NCI-H2227 treated with DMSO at 0.1 percent for 48 hours (cell line): ENCODE results near the gene RHCE.
A peak's percentile ranks its signal among the peaks of the same experiment; 100 is the strongest.
"Not testable (repeated sequence)": the region's sequence is repeated elsewhere in the genome, so short reads cannot be mapped to it uniquely, and the experiment has no call there.

ENCODE experiments used
- DNase-seq: peaks from one replicate; lab custom pipeline; 2025; lab: John Stamatoyannopoulos, UW

Gene RHCE

DNA sequence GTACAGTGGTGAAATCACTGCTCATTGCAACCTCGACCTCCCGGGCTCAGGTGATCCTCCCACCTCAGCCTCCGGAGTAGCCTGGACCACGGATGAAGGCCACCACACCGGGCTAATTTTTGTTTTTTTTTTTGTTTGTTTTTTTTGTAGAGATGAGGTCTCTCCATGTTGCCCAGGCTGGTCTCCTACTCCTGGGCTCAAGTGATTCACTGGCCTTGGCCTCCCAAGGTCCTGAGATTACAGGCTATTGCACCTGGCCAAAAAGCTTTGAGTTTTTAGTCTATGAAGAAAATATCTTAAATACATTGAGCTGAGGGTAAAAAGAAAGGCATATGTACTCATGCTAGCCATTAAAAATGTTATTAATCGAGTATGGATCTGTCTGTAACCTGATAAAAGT is 78.9 kb downstream of the RHCE start:
- DNase-seq: no peak

DNA sequence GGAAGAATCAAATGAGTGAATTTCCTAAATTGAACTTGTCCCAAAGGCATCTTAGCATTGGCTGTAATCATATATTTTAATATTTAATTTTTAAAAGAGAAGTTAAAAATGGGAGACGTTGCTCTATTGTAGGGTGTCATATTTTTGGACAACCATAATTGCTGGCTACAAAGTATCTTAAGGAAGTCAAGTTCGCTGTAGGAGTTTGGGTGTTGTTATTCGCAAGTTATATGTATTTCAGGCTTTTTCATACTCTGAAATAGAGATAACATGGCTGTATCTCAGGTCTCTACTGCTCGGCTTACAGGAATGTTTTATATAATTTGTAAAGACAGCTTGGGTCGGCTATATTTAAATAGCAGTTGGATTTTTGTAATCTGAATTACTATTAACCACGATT is 81.6 kb downstream of the RHCE start:
- DNase-seq: no peak

DNA sequence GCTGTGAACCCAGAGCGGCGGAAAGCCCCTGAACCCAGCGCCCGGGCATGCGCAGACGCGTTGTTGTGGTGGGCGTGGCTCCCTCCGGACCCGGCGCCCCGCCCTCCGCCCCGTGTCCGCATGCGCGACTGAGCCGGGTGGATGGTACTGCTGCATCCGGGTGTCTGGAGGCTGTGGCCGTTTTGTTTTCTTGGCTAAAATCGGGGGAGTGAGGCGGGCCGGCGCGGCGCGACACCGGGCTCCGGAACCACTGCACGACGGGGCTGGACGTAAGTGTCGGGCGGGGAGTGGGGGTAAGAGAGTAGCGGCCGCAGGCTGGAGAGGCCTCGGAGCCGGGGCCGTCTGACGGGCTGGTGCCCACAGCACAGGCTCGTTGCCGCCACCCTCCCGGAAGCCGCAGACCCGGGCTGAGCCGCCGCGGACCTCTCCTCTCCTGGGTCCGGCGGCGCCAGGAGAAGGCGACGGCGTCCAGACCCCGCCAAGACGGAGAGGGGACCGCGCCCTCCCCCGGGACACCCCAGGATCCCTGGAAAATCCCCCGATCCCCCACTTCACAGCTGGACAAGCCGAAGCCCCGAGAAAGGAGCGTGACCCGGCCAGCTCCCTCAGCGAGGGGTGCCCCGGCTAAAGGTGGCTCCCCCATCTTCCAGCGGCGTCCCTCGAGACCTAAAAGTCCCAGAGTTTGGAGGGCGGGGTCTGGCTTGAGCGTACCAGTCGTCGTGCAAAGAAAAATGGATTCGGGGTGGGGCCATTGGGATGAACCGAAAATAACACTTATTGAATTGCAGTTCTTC is 82.2 kb downstream of the RHCE start, which contains the start of gene TMEM50A:
Gene TMEM50A (plus strand): TSS at position 147 of the 794 bp plus-strand sequence. CDS start 2,153 bp downstream, outside the sequence.
- DNase-seq: peak; percentile 80

DNA sequence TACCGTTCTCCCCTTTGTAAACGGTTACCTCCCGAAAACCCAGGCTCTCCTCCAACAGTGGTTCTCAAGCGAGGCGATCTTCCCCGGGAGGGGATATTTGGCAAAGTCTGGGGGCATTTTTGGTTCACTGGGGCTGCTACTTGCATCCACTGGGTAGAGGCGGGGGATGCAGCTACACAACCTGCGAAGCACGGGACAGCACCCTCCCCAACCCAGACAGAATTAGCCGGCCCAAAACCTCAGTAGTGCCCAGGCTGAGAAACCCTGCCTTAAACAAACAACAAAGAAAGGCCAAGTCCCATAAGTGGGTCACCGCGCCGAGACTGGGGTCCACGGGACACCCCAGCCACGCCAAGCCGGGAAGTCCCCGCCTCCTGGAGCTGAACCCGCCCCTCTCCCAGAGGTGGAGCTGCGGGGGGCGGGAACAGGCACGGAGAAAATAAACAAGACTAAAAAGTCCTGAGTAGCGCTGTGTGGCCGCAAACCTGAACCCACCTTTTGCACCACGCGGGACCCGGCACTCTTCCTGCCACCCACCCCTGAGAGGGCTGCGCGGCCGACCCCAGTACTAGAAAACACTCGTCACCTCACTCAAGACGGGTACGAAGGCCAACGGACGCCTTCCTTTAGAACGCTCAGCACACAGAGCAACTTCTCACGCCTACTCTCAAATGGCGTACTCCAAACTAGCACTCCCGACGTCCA is 83.0 kb downstream of the RHCE start:
- DNase-seq: not testable (repeated sequence)

DNA sequence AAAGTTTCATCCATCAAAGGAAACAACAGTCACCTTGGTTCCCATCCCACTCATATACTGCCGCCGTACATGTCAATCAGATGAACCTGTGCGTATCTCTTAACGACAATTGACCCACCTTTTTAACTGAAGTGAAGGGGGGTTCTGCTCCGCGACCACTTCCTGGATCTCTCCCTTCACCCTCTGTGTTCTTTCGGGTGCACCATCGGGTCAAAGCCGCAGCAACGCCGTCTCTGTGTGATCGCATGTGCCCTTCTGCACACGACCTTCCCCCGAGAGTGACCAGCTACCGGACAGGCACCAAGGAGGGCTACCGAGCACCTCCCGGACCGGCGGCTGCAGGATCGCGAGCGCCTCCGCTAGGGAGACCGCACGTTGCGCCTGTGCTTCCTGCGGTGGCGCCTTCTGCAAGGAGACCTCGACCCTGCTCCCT is 83.7 kb downstream of the RHCE start:
- not testable (repeated sequence) for DNase-seq

DNA sequence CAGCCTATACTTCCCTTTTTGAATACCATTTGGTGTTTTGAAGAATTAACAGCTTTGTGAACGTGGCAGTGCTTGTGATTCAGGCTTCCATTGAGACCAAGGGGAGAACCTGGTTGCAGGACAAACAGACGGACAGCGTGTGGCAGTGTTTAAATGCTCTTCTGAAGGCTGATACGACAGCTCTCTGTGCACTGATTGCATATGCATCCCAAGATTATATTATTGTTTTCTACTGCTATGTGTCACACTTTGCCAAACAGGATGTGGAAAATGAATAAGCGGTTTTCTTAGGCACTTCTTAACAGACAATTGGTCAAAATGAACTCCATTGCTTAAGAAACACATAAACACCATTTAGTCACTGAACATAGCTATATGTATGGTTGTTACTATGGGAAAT is 90.7 kb downstream of the RHCE start:
- DNase-seq: not testable (repeated sequence)

DNA sequence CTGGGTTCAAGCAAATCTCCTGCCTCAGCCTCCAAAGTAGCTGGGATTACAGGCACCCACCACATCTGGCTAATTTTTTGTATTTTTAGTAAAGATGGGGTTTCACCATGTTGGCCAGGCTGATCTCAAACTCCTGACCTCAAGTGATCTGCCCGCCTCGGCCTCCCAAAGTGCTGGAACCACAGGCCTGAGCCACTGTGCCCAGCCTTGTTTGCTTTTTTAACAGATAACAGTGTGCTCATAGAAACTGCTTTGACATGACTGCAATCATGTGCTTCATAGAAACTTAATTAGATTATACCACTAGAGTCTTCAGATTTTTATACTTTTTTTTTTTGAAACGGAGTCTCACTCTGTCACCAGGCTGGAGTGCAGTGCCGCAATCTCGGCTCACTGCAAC is 91.3 kb downstream of the RHCE start:
- DNase-seq: not testable (repeated sequence)

DNA sequence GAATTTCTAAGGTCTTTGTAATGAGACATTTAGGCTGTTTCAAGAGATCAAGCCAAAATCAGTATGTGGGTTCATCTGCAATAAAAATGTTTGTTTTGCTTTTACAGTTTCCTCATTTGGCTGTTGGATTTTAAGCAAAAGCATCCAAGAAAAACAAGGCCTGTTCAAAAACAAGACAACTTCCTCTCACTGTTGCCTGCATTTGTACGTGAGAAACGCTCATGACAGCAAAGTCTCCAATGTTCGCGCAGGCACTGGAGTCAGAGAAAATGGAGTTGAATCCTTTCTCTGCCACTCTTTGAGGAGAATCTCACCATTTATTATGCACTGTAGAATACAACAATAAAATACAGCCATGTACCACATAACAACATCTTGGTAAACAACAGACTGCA is 91.8 kb downstream of the RHCE start:
- DNase-seq: not testable (repeated sequence)

DNA sequence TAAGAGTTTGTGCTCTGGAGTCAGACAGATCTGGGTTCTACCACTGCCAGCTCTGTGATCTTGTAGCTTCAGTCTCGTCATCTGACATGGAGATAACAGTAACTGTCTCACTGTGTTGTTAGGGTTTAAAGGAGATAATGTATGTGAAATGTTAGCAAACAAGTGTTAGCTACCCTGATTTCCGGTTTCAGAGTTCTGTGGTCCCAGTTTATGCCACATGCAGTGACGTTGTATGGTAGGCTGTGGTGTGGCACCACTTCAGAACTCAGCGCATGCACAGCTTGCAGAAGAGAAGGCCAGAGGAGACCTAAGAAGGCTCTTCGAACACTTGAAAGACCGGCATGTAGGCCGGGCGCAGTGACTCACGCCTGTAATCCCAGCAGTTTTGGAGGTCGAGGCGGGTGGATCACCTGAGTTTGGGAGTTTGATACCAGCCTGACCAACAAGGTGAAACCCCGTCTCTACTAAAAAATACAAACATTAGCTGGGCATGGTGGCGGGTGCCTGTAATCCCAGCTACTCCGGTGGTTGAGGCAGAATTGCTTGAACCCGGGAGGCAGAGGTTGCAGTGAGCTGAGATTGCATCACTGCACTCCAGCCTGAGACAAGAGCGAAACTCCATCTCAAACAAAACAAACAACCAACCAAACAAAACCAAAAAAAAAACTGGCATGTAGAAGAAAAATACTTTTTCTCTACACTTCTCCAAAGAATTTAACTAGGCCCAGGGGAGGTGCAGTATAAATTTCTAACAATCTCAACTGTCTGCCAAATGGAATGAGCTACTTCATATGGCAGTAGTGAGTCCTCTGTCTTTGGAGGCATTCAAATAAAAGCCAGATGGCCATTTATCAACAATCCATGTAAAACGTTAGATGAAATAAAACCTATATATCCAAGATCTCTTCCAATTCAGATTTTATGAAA is 92.5 kb downstream of the RHCE start:
- DNase-seq: not testable (repeated sequence)

DNA sequence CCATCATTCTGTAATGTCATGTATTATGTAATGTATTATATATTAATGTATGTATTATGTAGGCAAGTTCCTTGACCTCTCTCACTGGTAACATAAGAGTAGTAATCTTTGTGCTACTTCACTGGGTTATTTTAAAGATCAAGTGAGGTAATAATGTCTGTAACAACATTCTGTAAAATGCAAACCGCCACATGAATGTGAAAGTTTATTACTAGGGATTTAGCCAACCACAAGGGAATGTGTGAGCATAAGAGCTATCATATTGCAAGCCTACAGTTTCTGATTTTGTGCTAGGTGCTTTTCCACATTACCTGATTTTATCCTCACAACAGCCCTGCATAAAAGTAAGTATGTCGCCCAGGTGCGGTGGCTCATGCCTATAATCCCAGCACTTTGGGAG is 96.2 kb downstream of the RHCE start:
- DNase-seq: not testable (repeated sequence)

DNA sequence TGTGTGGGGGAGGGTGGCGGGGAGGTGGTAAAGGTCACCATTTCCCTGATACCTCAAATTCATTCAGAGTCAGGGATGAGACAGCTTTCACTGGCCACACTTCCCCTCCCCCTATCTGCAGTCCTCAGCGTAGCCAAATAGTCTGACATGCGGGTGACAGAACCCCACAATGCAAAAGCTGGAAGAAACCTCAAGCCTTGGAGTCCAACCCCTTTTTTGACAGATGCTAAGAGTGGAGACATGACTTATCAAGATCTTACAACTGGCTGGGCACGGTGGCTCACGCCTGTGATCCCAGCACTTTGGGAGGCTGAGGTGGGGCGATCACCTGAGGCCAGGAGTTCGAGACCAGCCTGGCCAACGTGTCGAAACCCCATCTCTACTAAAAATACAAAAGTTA is 98.5 kb downstream of the RHCE start:
- not testable (repeated sequence) for DNase-seq

DNA sequence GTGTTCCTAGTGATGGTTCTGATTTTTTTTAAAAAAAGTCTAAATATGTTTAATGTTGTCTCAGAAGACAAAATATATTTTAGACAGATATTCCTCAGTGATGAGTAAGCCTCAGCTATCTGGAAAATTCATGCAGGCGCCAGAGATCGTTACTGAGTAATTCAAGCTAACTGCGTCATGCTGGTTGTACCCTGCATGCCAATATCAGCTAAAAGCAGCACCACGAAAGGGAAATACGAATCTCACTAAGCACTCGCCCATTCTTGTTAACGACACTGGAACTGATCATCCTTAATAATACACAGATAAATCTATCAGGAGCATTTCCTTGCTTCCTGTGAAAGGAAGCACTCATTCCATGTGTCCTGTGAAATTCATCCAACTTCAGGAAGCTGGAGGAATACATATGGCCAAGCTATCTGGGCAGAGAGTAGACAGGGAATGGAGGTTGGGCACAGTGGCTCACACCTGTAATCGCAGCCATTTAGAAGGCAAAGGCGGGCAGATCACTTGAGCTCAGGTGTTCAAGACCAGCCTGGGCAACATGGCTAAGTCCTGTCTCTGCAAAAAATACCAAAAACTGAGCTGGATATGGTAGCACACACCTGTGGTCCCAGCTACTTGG is 100.2 kb downstream of the RHCE start:
- DNase-seq: not testable (repeated sequence)

DNA sequence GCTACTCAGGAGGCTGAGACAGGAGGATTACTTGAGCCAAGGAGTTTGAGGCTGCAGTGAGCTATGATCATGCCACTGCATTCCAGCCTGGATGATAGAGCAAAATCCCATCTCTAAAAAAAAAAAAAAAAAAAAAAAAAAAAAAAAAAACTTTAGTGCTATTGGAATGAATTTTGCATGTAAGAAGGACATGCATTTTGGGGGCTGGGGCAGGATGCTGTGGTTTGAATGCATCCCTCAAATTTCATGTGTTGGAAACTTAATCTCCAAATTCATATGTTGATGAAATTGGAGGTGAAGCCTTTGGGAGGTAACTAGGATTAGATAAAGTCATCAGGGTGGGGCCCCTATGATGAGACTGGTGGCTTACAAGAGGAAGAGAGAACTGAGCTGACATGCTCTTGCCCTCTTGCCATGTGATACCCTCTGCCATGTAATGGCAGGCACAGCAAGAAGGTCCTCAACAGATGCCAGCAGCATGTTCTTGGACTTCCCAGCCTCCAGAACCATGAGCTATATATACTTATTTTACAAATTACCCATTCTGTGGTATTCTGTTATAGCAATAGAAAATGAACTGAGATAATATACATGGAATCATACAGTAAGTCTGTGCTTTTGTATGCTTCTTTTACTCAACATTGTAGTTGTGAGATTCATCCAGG is 107.7 kb downstream of the RHCE start:
- not testable (repeated sequence) for DNase-seq
